ENCODE measurements around the gene FMNL2. TPM values are rescaled to one million over a fixed set of nuclear protein-coding genes. Genes with fewer than 3 reads are reported as not detected.

Gene FMNL2
- total RNA-seq, 1 experiment from 2014 or later, result 33.6 TPM

GRCh38 chr2:152557273-152557888 lies 222.4 kb downstream of the FMNL2 start:
- H3K27me3 ChIP-seq (ENCODE audit: control insufficient read depth, insufficient read depth, low read length), result no peaks in the 10 kb centered on the region
- CTCF ChIA-PET, result no interaction called here
- H3K4me1 ChIP-seq (ENCODE audit: control insufficient read depth, insufficient read depth, low read length), result no peaks in the 10 kb centered on the region
- no peak overlapping the region for H3K4me3 ChIP-seq (ENCODE audit: low read depth in 2 of 2, low read length in 2 of 2)
- DNase-seq (ENCODE audit: low read depth, low spot score) (no peak), ATAC-seq (no peak)
- H3K9me3 ChIP-seq (ENCODE audit: control insufficient read depth, insufficient read depth, low read depth, low read length), result no peaks in the 10 kb centered on the region
- in situ Hi-C loops (cut with HindIII; ENCODE audit: low pct_unique_long_range_greater_than_20kb, low sequenced_read_pairs), result no loop called here
- no peaks in the 10 kb centered on the region; the same call in 1 of the 2 replicates for H3K36me3 ChIP-seq (ENCODE audit: control insufficient read depth, insufficient read depth, low read length)
- intact Hi-C loops (cut with micrococcal nuclease; ENCODE audit: unreplicated experiment), result no loop called here
- TF ChIP-seq, protein P1, sequence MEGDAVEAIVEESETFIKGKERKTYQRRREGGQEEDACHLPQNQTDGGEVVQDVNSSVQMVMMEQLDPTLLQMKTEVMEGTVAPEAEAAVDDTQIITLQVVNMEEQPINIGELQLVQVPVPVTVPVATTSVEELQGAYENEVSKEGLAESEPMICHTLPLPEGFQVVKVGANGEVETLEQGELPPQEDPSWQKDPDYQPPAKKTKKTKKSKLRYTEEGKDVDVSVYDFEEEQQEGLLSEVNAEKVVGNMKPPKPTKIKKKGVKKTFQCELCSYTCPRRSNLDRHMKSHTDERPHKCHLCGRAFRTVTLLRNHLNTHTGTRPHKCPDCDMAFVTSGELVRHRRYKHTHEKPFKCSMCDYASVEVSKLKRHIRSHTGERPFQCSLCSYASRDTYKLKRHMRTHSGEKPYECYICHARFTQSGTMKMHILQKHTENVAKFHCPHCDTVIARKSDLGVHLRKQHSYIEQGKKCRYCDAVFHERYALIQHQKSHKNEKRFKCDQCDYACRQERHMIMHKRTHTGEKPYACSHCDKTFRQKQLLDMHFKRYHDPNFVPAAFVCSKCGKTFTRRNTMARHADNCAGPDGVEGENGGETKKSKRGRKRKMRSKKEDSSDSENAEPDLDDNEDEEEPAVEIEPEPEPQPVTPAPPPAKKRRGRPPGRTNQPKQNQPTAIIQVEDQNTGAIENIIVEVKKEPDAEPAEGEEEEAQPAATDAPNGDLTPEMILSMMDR (IDR thresholded peaks at IDR 0.05), result no peak
- TF ChIP-seq TCF7L2 (IDR thresholded peaks at IDR 0.05; ENCODE audit: low read depth, low read length) (no peak), SIN3A (IDR thresholded peaks at IDR 0.05; ENCODE audit: borderline replicate concordance, insufficient read depth, low read depth, low read length) (no peak)
- no TSS peak for BruUV-seq (replicated peaks)
- no peak overlapping the region for H3K27ac ChIP-seq (ENCODE audit: low read length)
- POLR2A ChIA-PET, result no interaction called here

DNA sequence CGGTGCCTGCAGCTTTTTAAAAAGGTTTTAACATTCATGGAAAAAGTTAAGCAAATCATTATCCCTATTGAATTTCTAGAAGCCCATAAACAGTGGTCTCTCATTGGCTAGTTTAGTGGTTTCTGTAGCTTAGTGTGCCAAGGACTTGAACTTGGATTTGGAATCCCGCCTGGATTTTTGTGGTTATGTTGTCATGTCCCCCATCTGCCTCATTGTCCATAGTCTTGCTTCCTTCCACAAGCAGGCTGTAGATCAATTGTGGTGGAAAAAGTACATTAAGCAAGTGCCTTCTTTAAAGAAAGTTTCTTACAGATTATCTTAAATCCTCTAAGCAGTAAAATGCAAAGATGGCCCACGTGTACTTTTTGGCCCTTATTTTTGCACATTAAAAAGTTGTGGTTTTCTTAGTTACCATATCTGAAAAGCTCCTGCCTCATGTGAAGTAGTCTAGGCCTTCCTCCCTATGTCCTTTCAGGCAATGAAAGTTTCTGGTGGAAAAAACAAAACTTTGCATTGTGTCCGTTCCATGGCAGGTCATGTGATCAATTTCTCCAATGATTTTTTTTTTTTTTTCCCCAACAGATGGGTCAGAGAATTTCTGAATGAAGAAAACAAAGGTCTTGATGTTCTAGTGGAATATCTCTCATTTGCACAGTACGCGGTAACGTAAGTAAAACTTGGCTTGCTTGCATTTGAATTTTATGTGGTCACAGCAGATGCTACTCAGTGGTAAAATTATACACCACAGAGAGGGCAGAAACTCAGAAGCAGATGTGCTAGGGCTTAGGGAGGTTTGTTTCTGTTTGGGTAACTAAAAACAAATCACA lies 223.4 kb downstream of the FMNL2 start:
- BruUV-seq (replicated peaks), result no TSS peak
- no peaks in the 10 kb centered on the region for H3K9me3 ChIP-seq (ENCODE audit: control insufficient read depth, insufficient read depth, low read depth, low read length)
- ATAC-seq (no peak), DNase-seq (ENCODE audit: low read depth, low spot score) (no peak)
- ChIA-PET POLR2A (no interaction called here), CTCF (no interaction called here)
- H3K27me3 ChIP-seq (ENCODE audit: control insufficient read depth, insufficient read depth, low read length), result no peaks in the 10 kb centered on the region
- H3K27ac ChIP-seq (ENCODE audit: low read length), result no peak overlapping the region
- no peak for TF ChIP-seq POLR2AphosphoS5 (IDR thresholded peaks at IDR 0.05; ENCODE audit: low read depth, low read length)
- no peak for TF ChIP-seq REST (IDR thresholded peaks at IDR 0.05; ENCODE audit: insufficient read depth in 1 of 2, low read depth in 2 of 2, low read length in 1 of 2)
- no peak for TF ChIP-seq SIN3A (IDR thresholded peaks at IDR 0.05; ENCODE audit: borderline replicate concordance, insufficient read depth, low read depth, low read length)
- TF ChIP-seq, protein P1 (IDR thresholded peaks at IDR 0.05), result no peak
- no peak for TF ChIP-seq TCF7L2 (IDR thresholded peaks at IDR 0.05; ENCODE audit: low read depth, low read length)
- intact Hi-C loops (cut with micrococcal nuclease; ENCODE audit: unreplicated experiment), result no loop called here
- in situ Hi-C loops (cut with HindIII; ENCODE audit: low pct_unique_long_range_greater_than_20kb, low sequenced_read_pairs), result no loop called here
- H3K4me3 ChIP-seq (ENCODE audit: low read depth in 2 of 2, low read length in 2 of 2), result no peak overlapping the region
- no peaks in the 10 kb centered on the region; the same call in 1 of the 2 replicates for H3K36me3 ChIP-seq (ENCODE audit: control insufficient read depth, insufficient read depth, low read length)
- H3K4me1 ChIP-seq (ENCODE audit: control insufficient read depth, insufficient read depth, low read length), result no peaks in the 10 kb centered on the region

Measured in Panc1 (cell line).